HG02642 (cell line): ENCODE results near the gene SDHAF1.
"Not testable (repeated sequence)": the region's sequence is repeated elsewhere in the genome, so short reads cannot be mapped to it uniquely, and the experiment has no call there.

Source experiments
- ATAC-seq: cut with Tn5 transposase; IDR thresholded peaks from one replicate; pipeline ENCODE4 v1.9.1; 2021; ENCODE audit warnings: mild to moderate bottlenecking; ENCODE audit not compliant: unreplicated experiment, poor library complexity

Gene SDHAF1

DNA sequence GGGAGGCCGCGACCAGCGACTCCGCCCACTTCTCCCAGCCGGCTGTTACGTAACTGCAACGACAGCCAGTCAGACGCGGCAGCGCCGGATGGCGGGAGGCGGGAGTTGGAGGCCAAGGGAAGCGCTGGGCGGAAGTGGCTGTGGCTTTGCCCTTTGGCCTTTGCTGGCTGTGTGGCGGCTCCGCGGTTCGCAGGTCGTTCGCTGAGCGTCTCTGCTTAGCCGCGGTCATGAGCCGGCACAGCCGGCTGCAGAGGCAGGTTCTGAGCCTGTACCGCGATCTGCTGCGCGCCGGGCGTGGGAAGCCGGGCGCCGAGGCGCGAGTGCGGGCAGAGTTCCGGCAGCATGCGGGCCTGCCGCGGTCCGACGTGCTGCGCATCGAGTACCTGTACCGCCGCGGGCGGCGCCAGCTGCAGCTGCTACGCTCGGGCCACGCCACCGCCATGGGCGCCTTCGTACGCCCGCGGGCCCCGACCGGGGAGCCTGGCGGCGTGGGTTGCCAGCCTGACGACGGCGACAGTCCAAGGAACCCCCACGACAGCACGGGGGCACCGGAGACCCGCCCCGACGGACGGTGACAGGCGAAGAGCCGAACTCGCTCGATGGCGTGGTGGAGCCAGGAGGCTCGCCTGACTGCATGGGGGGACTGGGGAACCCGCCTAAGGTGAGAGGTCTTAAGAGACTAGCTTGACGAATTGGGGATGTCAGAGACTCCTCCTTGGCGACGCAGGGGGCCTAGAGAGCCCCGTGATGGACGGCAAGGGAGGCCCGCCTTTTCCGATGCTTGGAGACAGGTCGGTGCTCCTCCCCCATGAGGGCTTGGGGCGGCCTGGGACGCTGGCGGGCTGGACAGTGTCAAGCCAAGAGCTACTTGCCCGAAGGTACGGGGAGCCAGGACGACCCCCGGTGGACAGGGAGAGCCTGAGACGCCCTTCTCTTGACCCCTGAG is at the start of gene SDHAF1:
Gene SDHAF1 (plus strand): TSS at position 141 of the 946 bp plus-strand sequence. CDS start 87 bp downstream, at position 228.
- ATAC-seq = peak; percentile 86

DNA sequence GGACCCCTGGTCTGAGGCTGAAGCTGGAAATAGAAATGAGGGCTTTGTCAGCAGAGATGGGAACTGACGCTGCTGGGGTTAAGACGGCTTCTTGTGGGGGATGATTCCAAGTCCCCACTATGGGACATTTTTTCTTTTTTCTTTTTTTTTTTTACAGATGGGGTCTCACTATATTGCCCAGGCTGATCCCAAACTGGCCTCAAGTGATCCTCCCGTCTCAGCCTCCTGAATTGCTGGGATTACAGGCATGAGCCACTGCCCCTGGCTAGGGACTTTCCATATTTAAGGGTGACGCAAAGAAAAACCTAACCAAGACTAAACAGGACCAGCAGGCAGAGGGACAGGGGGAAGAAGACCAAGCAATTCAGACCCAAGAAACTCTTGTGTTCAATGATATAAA is 48.8 kb upstream of the SDHAF1 start:
- ATAC-seq = no peak

DNA sequence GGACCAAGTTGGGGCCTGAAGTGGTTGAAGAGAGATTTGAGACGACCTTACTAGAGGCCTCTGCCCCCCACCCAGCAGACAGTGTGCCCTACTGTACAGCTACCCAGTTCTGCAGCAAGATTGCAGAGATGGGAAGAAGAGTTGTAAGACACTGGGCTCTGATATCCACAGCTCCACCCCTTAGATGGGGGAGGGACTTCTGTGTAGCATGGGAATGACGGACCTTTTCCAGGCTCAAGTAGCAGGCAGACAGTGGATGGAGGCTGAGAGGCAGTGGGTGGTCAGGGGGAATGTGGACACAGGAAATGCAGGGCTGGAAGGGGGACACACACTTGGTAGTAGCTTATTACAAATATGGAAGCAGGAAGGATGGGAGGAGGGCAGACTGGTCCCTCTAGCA is 45.9 kb upstream of the SDHAF1 start:
- no peak for ATAC-seq

- no peak for ATAC-seq
Measured at GRCh38 chr19:35955881-35956634, 38.9 kb upstream of the SDHAF1 start.

- not testable (repeated sequence) for ATAC-seq
Measured at GRCh38 chr19:35957411-35957810, 37.6 kb upstream of the SDHAF1 start.

DNA sequence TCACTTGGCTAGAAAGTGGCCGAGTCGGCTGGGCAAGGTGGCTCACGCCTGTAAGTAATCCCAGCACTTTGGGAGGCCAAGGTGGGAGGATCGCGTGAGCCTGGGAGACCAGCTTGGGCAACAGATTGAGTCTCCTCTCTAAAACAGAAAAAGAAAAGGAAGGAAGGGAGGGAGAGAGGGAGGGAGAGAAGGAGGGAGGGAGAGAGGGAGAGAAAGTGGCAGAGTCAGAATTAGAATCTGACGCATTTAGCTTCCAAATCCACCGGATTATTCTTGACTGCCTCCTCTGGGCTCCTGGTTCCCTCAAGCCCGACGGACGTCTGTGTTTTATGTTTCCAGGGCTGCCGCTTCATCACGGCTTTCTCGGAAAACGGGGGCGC is 36.3 kb upstream of the SDHAF1 start:
- no peak for ATAC-seq

DNA sequence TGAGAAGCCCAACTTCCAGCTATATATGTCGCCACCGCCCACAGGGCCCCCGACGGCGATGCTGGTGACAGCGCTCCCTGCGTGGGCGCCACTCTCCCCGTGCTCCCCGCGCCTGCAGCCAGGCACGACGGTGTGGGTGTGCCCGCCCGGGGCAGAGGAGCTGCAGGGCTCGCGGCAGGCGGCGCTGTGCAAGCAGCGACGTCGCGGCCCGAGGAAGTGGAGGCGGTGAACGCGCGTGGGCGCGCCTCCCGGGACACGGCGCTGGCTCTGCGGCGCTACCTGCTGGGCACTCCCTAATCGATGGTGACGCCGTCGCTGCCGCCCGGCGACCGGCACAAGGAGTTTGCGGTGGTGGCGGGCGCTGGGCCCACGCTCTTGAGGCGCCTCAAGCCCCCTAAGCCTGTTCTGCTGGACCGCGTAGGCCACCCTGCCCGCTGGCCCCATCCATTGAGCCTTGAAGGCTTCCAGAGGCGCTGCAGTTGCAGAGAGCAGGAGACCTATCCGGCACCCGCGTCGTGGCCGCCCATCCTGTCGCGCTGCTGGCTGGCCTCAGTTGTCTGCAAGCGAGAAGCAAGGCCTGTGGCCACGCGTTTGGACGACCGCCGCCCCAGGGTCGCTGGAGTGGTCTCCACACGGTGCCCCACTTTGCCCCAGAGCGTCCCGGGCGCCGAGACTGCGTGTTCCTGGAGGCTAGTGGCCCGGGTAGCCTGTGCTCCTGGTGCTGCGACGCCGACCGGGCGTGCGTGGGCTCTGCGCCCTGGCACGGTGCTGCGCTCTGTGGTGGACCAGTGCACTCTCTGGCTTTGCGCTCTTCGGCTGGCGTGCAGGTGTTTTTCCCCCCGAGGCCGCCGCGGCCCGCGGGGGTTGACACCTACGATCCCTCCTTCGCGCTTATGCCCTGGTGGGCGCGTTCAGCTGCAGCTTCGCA is 35.7 kb upstream of the SDHAF1 start:
- ATAC-seq = no peak

DNA sequence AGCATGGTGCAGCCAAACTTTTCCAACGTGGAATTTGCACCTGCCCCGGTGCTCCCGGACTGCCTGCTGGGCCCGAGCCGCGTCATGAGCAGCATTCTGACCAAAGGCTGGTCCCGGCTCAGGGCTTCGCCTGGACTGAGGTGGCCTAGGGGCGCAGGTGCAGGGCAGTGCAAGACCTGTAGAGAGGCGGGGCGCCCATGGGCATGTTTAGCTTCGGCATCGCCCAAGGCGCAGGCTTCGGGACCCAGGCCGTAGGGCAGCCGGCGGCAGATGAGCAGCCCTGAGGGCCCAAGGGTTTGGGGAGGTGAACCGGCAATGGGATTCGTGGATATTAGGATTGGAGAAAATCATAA is 35.0 kb upstream of the SDHAF1 start:
- ATAC-seq = no peak

- no peak for ATAC-seq
Measured at GRCh38 chr19:35960432-35960972, 34.5 kb upstream of the SDHAF1 start.

- no peak for ATAC-seq
Measured at GRCh38 chr19:35963514-35963913, 31.5 kb upstream of the SDHAF1 start.

- ATAC-seq = no peak
Measured at GRCh38 chr19:35966771-35967170, 28.2 kb upstream of the SDHAF1 start.

DNA sequence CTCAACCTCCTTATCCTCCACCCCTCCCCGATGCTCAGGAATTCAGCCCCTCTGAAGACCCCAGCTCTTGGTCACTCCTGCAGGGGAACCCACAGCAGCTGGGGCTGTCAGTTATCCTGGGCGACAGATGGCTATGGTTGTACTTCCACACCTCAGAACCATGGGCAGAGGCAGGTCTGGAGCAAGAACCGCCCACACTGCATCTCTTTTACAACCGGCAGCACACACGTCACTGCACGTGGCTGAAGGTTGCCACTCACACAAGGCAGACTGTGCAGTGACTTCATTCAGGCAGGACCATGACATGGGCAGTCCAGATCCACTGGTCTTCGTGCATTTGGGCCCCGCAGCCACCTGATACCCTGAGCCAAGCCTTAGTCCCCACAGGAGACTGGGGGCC is 21.5 kb upstream of the SDHAF1 start:
- ATAC-seq = no peak

DNA sequence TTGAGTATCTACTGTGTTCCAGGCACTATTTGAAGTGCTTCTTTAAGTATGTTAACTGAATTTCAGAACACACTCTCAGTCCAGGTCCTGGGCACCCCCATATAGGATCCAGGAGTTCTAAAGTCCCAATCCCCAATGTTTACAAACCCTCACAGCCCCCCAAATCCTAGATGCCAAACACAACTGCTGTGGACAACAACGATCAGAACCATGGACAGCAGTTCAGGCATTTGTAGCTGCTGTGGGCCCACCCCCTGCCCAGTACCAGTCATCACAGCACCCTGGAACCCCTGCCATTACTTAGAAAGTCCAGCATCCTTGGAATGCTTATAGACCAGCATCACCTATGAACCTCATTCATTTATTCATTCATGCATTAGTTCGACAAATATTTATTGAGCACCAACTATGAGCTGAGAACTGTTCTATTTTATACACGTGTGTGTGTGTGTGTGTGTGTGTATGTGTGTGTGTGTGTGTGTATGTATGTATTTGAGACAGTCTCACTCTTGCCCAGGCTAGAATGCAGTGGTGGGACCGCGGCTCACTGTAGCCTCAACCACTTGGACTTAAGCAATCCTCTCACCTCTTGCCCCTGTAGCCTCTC is 19.3 kb upstream of the SDHAF1 start:
- no peak for ATAC-seq

GRCh38 chr19:35977446-35978222 is 17.4 kb upstream of the SDHAF1 start:
- no peak for ATAC-seq

DNA sequence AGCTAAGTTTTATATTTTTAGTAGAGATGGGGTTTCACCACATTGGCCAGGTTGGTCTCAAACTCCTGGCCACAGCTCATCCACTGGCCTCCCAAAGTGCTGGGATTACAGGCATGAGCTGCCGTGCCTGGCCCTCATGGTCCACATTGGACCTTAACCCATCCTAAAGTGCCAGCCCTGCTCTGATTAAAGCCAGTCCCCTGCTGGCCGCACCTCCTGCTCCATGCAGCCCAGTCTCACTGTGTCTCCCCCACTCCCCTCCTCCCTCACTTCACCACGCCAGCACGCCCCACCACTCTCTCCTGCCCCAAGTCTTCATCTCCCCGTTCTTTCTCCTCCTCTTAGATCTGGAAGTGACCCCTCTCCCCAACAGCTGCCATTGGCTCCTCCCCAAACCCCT is 16.7 kb upstream of the SDHAF1 start:
- ATAC-seq = no peak

GRCh38 chr19:35978832-35979365 is 16.1 kb upstream of the SDHAF1 start:
- no peak for ATAC-seq

DNA sequence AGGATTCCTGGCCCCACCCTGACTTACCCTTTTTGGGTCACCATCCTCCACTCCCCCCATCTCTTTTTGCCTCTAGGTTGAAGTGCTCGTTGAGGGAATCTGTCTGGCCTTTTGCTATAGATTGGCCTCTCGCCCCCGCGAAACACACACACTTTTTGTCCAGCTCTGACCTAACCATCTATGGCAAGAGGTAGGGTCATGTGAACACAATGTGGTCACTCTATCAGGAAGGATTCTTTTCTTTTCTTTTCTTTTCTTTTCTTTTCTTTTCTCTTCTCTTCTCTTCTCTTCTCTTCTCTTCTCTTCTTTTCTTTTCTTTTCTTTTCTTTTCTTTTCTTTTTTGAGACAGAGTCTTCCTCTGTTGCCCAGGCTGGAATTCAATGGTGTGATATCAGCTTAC is 14.0 kb upstream of the SDHAF1 start:
- not testable (repeated sequence) for ATAC-seq

DNA sequence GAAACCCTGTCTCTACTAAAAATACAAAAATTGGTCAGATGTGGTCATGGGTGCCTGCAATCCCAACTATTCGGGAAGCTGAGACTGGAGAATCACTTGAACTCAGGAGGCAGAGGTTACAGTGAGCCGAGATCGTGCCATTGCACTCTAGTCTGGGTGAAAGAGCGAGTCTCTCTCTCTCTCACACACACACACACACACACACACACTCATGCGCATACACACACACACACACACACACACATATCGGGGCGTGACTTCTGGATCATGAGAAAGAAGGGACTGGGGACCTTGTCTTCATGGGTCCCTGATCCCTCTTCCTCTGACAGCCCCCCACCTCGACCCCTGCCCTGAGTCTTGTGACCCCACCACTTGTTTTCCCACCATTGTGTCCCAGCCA is 11.8 kb upstream of the SDHAF1 start:
- ATAC-seq = no peak

DNA sequence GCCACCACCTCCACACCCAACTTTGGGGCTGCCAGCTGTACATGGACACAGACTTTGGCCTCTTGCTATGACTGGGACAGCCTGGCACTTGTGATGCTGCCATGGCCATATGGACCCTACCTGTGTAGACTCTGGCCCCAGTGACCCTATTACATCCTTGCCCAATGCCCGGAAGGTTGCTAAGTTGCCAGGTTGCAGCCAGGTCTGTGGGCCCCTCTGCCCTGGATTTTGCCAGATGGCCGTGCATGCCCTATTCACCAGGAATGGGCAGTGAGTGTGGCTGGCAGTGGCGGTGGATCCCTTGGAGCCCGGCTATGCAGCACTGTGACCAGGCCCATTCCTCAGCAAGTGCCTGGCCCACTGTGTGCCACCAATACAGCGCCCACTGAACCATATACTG is 8.9 kb upstream of the SDHAF1 start:
- no peak for ATAC-seq
